KMS-11 (cell line): ENCODE measurements around the gene SRL.

ENCODE experiments used
- H2AFZ ChIP-seq: fragments of 200-600 bp; sonication (generic); 2 replicates; pipeline ENCODE4 v1.6.1; 2016; ENCODE audit warnings: antibody characterized with exemption, mixed run types, low read depth
- H3K27ac ChIP-seq: fragments of 200-600 bp; sonication (generic); 2 replicates; pipeline ENCODE4 v1.6.1; 2016; ENCODE audit warnings: mild to moderate bottlenecking, mixed run types
- H3K27me3 ChIP-seq: fragments of 200-600 bp; sonication (generic); 2 replicates; pipeline ENCODE4 v1.6.1; 2017; ENCODE audit warnings: mild to moderate bottlenecking, low read depth, mixed run types, moderate library complexity; ENCODE audit not compliant: insufficient read depth
- H3K36me3 ChIP-seq: fragments of 200-600 bp; sonication (generic); 2 replicates; pipeline ENCODE4 v1.6.1; 2017; ENCODE audit warnings: mild to moderate bottlenecking, mixed run types; ENCODE audit not compliant: insufficient read depth
- H3K4me1 ChIP-seq: fragments of 200-600 bp; sonication (generic); 2 replicates; pipeline ENCODE4 v1.6.1; 2016; ENCODE audit warnings: mild to moderate bottlenecking, low read depth, mixed run types; ENCODE audit not compliant: poor library complexity, severe bottlenecking
- H3K4me2 ChIP-seq: fragments of 200-600 bp; sonication (generic); 2 replicates; pipeline ENCODE4 v1.7.0; 2016; ENCODE audit warnings: mild to moderate bottlenecking, mixed run types
- H3K4me3 ChIP-seq: fragments of 200-600 bp; sonication (generic); IDR thresholded peaks from 2 replicates; pipeline ENCODE4 v1.6.1; 2017; ENCODE audit warnings: low read depth, low read length, mixed read lengths; ENCODE audit not compliant: insufficient read depth
- H3K79me2 ChIP-seq: fragments of 200-600 bp; sonication (generic); 2 replicates; pipeline ENCODE4 v1.6.1; 2016; ENCODE audit warnings: low read depth, mixed run types; ENCODE audit not compliant: insufficient read depth
- H3K9ac ChIP-seq: fragments of 200-600 bp; sonication (generic); 2 replicates; pipeline ENCODE4 v1.6.1; 2016; ENCODE audit warnings: mild to moderate bottlenecking, mixed run types
- H4K20me1 ChIP-seq: fragments of 200-600 bp; sonication (generic); 2 replicates; pipeline ENCODE4 v1.6.1; 2016; ENCODE audit warnings: mild to moderate bottlenecking, mixed run types; ENCODE audit not compliant: insufficient read depth
- TF ChIP-seq, protein P1 (sequence below): fragments of 200-600 bp; sonication (generic); conservative IDR thresholded peaks from 2 replicates; pipeline ENCODE4 v1.6.1; 2017; ENCODE audit warnings: low read depth, mild to moderate bottlenecking, antibody characterized with exemption, low read length, moderate library complexity, mixed read lengths

The SRL gene

DNA sequence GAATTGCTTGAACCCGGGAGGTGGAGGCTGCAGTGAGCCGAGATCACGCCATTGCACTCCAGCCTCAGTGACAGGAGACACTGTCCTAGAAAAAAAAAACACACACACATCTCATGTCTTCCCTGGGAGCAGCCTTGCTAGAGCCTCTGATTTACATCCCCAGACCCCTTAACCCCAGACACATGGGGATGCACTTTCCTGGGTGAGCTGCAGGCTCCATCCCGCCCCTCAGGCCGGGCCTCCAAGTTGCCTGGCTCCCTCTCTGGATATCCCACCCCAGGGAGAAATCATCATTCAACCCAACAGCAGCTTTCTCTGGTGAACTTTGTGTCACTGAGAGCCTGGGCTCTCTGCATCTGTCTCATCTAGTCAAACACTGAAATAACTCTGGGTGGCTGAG, 21.5 kb downstream of the SRL start:
- Histone ChIP-seq H2AFZ (no peak overlapping the region), H3K27me3 (no peaks in the 10 kb centered on the region), H3K4me3 (no peak overlapping the region), H4K20me1 (no peaks in the 10 kb centered on the region), H3K4me1 (no peaks in the 10 kb centered on the region), H3K27ac (no peak overlapping the region), H3K9ac (no peak overlapping the region), H3K36me3 (no peaks in the 10 kb centered on the region), H3K79me2 (no peaks in the 10 kb centered on the region), H3K4me2 (no peak overlapping the region)
- TF ChIP-seq, protein P1, sequence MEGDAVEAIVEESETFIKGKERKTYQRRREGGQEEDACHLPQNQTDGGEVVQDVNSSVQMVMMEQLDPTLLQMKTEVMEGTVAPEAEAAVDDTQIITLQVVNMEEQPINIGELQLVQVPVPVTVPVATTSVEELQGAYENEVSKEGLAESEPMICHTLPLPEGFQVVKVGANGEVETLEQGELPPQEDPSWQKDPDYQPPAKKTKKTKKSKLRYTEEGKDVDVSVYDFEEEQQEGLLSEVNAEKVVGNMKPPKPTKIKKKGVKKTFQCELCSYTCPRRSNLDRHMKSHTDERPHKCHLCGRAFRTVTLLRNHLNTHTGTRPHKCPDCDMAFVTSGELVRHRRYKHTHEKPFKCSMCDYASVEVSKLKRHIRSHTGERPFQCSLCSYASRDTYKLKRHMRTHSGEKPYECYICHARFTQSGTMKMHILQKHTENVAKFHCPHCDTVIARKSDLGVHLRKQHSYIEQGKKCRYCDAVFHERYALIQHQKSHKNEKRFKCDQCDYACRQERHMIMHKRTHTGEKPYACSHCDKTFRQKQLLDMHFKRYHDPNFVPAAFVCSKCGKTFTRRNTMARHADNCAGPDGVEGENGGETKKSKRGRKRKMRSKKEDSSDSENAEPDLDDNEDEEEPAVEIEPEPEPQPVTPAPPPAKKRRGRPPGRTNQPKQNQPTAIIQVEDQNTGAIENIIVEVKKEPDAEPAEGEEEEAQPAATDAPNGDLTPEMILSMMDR = no peak

GRCh38 chr16:4218202-4218601, 23.7 kb downstream of the SRL start:
- H3K79me2 ChIP-seq = no peaks in the 10 kb centered on the region
- H3K4me1 ChIP-seq = no peaks in the 10 kb centered on the region
- H3K36me3 ChIP-seq = no peaks in the 10 kb centered on the region
- no peak overlapping the region for H2AFZ ChIP-seq
- H3K4me2 ChIP-seq = no peak overlapping the region
- H3K27ac ChIP-seq = no peak overlapping the region
- no peak overlapping the region for H3K4me3 ChIP-seq
- TF ChIP-seq, protein P1 = no peak
- no peaks in the 10 kb centered on the region for H3K27me3 ChIP-seq
- no peaks in the 10 kb centered on the region for H4K20me1 ChIP-seq
- no peak overlapping the region for H3K9ac ChIP-seq

GRCh38 chr16:4217204-4218131, 24.4 kb downstream of the SRL start:
- H3K27ac ChIP-seq = no peak overlapping the region
- no peaks in the 10 kb centered on the region for H4K20me1 ChIP-seq
- H3K27me3 ChIP-seq = no peaks in the 10 kb centered on the region
- TF ChIP-seq, protein P1 = no peak
- H3K79me2 ChIP-seq = no peaks in the 10 kb centered on the region
- H2AFZ ChIP-seq = no peak overlapping the region
- no peak overlapping the region for H3K9ac ChIP-seq
- H3K36me3 ChIP-seq = no peaks in the 10 kb centered on the region
- no peaks in the 10 kb centered on the region for H3K4me1 ChIP-seq
- no peak overlapping the region for H3K4me3 ChIP-seq
- H3K4me2 ChIP-seq = no peak overlapping the region

- H3K4me1 ChIP-seq = no peaks in the 10 kb centered on the region
- no peak overlapping the region for H2AFZ ChIP-seq
- TF ChIP-seq, protein P1 = no peak
Measured at GRCh38 chr16:4216596-4216995, 25.3 kb downstream of the SRL start.

More at GRCh38 chr16:4216596-4216995, 25.3 kb downstream of the SRL start:
- Histone ChIP-seq H3K9ac (no peak overlapping the region), H3K27me3 (no peaks in the 10 kb centered on the region), H4K20me1 (no peaks in the 10 kb centered on the region), H3K4me2 (no peak overlapping the region), H3K27ac (no peak overlapping the region), H3K4me3 (no peak overlapping the region), H3K36me3 (no peaks in the 10 kb centered on the region), H3K79me2 (no peaks in the 10 kb centered on the region)
